COLO829 (cell line): ENCODE measurements around the gene KHDRBS1.
A peak's percentile ranks its signal among the peaks of the same experiment; 100 is the strongest.
"Not testable (repeated sequence)": the region's sequence is repeated elsewhere in the genome, so short reads cannot be mapped to it uniquely, and the experiment has no call there.

Experiments
- DNase-seq: peaks from one replicate; pipeline ENCODE4 v3.0.0; 2012; ENCODE audit warnings: low spot score

KHDRBS1 gene, protein sequence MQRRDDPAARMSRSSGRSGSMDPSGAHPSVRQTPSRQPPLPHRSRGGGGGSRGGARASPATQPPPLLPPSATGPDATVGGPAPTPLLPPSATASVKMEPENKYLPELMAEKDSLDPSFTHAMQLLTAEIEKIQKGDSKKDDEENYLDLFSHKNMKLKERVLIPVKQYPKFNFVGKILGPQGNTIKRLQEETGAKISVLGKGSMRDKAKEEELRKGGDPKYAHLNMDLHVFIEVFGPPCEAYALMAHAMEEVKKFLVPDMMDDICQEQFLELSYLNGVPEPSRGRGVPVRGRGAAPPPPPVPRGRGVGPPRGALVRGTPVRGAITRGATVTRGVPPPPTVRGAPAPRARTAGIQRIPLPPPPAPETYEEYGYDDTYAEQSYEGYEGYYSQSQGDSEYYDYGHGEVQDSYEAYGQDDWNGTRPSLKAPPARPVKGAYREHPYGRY

DNA sequence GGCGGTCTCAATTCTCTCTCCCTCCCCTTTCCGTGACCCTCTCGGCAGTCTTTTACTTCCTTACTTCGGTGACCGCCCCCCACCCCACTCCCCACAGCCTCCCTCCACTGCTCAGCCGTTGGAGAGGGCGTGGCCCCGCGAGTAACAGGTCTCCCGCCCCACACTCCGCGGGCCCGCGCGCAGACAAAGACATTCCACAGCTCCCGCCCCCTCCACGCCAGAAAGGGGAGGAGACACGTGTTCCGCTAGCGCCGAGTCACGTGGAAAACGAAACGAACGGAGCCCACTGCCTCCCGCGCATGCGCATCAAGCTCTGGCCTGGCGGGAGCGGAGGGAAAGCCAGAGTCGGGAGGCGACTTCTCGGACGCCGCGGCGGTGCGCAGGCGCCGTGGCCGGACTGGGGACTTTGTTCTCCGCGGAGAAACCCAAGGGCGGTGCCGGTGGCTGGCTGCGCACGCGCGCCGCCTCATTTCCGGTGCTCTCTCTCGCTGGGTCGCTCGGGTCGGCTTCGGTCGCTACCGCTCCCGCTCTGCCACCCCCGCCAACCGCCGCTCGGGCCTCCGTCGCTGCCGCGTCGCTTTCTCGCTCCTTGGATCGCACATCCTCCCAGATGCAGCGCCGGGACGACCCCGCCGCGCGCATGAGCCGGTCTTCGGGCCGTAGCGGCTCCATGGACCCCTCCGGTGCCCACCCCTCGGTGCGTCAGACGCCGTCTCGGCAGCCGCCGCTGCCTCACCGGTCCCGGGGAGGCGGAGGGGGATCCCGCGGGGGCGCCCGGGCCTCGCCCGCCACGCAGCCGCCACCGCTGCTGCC, at the start of gene KHDRBS1:
Gene KHDRBS1 (plus strand): TSS at position 483 of the 813 bp plus-strand sequence. CDS start 128 bp downstream, at position 611.
- peak; percentile 99 for DNase-seq

DNA sequence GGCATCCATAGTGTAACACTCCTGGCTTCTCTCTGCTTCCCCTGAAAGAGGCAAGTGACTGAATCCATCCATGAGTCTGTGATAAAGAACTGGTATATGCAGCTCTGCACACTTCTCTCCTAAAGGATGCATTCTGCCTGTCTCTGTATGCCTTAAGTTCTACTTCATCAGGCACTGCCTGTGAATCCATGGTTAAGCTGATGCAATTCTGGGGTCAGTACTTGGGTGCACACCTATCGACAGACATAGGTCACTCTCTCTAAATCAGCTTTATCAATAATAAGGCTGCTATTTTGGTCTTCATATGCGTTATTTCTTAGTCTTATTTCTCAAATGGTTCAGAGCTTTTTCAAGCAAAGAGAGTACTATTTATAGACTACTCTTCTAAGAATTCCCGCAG, 42.8 kb upstream of the KHDRBS1 start:
- DNase-seq, result no peak

DNA sequence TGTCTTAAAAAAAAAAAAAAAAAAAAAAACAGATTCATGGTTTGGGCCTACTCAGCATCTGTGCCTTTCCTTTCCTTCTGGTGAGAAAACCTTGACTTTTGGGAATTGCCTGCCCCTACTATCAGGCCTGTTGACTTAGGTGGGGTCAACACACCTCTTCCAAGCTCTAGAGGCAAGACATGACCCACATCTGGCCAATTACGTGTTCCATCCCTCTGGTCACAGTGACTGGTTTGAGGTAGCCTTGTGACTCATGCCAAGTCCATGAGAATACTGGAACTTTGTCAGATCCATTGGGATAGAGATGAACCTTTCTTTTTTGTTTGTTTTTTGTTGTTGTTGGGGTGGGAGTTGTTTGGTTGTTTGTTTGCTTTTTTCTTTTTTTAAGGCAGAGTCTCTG, 37.3 kb upstream of the KHDRBS1 start:
- DNase-seq, result no peak

DNA sequence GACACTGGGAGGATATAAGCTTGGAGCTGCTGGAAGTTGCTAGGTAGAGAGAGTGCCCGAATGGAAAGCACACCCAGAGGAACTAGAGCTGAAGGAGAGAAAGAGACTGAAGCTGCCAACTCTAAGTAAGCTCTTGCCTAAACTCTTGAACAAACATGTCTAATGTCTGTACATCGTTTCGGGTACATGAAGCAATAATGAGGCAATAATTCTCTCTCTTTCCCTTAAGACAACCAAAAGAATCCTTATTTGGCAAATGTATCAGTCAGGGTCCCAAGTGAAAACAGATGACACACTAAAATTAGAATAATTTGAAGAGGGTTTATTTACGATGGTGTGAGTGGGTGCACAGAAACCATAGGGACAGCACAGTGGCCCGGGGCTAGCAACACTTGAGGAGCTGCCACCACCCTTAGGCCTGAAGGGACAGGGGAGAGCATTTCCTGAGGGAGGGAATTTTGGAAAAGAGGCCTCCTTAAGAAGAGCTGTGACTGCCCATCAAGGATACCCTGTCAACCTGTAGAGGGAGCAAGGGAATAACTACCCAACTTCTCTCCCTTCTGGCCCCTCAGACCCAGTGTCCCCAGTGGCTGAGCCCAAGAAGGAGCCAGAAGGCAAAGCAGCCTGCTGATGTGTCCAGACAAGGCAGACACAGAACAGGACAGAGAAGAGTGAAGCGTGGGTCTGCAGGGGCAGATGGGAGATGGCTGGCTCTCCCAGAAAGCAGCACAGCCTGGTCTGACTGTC, 36.1 kb upstream of the KHDRBS1 start:
- DNase-seq, result no peak

DNA sequence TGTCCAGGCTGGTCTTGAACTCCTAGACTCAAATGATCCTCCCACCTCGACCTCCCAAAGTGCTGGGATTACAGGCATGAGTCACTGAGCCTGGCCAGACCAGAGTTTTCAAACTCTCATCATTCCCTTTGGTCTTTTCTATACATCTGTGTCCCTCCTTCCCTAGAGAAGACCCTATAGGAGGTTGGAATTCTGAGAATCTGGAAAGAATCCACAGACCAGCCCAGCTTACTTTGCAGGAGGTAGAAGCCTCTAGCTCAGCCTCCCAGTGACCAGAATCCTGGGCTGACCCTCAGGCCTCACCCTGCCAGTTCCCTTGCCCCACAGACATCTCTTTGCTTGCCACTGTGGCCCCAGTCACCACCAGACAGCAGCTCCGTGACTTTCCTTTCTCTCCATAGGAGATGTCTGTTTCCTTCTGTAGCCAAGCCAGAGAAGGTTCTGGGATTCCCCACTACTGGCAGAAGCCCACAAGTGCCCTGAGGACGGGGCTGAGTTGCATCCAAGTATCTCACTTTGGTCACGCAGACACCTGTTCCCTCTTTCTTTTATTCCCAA, 34.7 kb upstream of the KHDRBS1 start:
- no peak for DNase-seq

DNA sequence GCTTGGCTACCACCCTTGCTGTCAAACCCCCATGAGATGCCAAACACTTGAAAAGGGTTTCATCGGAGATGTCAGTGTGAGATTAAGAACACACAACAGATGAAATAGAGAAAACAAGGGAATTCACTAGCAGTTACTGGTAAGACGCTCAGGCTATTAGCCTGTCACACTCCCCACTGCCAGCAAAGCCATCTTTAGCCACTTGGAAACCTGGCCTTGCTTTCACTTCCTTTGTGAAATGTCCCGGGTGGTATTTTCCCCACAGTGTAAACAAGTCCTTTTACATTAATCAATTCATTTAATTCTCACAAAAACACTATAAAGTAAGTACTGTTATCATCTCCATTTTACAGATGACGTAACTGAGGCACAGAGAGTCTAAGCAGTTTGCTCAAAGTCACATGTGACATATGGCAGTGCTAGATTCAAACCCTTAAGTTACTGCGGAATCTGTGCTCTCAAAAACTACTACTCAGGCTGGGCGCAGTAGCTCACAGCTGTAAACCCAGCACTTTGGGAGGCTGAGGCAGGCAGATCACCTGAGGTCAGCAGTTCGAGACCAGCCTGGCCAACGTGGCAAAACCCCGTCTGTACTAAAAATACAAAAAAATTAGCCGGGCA, 32.7 kb upstream of the KHDRBS1 start:
- no peak for DNase-seq

DNA sequence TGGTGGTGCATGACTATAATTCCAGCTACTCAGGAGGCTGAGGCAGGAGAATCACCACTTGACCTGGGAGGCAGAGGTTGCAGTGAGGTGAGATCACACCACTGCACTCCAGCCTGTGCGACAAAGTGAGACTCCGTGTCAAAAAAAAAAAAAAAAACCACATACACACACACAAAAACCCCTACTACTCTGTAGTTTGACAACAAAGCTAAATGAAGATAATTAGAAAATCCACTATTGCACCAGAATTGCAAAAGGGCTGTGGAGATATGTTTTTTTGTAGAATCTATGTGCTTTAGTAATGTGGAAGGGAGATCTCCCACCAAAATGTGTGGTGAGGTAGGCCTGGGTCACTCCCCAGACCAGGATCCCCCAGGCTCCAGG, 32.2 kb upstream of the KHDRBS1 start:
- DNase-seq, result no peak

DNA sequence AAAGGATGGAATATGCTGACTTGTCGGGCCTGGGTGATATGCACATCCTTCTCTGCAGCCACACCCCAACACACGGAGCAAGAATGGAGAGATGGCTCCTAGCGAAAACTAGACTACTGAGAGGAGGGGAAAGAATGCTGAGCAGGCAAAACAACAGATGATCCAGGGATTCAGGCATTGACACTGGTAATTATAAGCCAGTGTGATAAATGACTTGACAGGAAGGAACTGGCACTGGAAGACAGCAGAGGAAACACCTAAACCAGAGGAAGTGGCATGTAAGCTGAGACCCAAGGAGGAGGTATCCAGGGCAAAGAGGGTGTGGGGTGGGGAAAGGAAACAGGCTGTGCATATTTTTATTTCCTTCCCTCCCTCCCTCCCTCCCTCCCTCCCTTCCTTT, 31.7 kb upstream of the KHDRBS1 start:
- no peak for DNase-seq

DNA sequence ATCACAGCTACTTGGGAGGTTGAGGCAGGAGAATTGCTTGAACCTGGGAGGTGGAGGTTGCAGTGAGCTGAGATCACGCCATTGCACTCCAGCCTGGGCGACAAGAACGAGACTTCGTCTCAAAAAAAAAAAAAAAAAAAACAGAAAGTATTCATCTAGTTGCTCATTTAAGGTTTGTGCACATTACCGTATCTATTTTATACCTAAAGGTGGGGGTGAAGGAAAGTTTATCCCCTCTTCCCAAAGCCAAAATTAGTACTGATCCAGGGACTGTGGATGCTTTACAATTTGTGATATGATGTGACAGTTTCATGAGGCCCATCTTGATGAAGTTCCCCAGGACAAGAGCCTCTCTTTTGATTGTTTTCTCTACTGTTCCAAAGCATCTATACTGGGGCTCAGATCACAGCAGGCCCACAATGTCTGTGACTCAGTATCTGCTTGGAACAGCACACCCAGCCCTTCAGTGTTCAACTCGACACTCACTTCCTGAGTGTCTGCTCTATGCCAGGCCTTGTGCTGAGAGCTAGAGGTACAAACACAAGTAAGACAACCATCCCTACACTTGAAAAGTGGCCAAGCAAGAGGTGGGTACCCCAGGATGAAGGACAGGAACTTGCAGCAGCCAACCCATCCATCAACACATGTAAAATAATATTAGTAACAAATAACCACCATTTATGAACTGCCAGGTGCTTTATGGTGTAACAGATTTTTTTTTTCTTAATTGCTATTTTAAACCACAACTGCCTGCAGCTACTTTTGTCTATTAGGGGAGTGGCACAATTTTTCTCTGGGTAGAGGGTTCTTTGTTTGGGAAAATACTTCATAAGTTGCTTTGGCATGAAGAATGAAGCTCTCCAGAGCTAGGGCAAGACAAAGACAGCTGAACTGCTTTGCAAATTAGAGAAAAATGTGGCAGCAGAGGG, 29.0 kb upstream of the KHDRBS1 start:
- no peak for DNase-seq

DNA sequence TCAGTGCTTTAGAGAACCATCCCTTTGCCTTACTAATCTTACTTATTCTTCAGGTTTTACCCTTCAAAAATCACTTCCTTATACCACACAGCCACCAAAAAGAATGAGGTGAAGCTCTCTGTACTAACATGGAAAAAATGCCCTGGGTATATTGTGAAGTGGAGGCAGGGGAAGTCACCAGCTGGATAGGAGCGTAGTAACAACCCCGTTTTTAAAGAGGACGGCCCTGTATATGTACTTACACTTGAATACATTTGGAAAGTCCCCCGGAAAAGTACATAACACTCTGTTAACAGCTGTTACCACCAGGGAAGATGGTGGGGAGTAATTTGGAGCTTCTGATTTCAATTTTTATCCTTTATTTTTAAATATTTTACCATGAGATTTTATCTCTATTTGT, 28.2 kb upstream of the KHDRBS1 start:
- DNase-seq, result no peak

DNA sequence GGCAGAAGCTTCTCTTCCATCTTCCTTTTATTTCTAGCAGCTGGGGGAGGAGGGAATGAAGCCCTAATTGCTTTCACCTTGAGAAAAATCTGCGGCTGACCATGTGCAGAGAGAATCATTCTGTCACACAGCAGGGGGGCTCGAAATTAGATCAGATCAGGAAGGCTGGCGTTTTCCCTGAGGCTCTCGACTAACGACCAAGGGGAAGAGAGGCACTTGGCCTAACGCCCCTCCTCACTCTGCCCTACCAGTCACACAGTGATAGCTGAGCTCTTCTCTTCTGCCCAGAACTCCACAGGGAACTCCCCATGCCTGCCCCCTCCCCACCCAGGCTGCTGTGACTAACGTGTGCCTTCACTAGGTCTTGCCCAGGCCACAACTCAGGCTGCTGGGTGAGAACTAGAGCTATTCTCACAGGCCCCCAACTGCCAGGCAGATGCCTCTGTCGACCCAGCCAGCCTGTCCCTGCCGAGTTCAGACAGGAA, 26.5 kb upstream of the KHDRBS1 start:
- DNase-seq, result no peak

DNA sequence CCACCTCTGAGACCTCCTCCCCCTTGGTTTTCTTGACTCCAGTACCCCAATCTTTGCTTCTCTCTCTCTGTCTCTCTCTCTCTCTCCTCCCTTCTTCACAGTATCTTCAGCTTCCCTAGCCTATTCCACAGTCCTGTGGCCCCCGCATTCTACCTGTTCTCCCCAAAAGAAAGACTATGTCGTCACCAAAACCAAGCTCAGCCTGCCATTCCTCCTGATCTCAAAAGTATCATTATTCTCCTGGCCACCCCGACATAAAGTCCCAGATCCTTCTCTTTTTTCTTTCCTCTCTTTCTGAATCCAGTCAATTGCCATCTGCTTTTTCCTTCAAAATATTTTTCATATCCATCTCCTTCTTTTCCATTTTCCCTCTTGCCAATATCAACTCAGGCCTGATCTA, 23.7 kb upstream of the KHDRBS1 start:
- no peak for DNase-seq

DNA sequence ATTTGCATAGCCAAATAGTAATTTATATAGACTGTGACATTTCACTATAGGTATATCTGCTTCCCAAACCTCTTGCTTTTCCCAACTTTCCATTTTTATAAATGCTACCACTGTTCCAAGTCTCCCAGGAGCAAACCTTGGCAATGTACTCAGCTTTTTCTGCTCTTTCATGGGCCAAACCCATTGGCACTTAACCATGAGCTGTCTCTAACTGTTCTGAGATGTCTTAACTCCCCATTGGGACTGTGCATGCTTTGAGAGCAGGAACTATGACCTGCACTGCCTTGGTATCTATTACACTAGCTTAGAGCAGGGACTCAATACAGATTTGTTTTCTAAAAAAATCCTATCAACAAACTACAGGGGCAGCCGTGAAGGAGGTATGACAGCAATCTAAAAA, 22.5 kb upstream of the KHDRBS1 start:
- DNase-seq, result no peak

DNA sequence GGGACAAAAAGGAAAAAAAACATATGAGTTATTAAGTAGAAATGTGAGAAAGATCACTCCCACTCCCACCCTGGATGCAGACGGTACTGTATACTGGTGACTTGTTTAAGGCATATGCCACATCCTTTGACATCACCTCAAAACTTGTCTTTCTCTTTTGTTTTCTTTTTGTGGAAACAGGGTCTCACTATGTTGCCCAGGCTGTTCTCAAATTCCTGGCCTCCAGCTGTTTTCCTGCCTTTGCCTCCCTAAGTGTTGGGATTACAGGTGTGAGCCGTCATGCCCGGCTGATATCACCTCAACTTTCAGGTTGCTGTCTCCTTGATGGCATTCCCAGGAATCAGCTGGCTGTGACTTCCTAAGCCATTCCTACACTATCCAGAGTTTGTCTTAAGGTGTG, 18.4 kb upstream of the KHDRBS1 start:
- DNase-seq, result no peak

DNA sequence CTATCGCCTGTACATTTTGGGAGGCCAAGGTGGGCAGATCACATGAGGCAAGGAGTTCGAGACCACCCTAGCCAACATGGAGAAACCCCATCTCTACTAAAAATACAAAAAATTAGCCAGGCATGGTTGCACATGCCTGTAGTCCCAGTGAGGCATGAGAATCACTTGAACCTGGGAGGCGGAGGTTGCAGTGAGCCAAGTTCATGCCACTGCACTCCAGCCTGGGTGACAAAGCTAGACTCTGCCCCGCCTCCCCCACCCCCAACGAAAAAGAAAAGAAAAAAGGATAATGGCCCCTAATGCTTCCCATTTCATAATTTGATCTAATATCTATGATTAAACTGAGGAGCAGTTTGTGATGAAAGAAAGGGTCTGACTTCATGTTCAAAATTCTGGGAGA, 17.5 kb upstream of the KHDRBS1 start:
- DNase-seq, result not testable (repeated sequence)

DNA sequence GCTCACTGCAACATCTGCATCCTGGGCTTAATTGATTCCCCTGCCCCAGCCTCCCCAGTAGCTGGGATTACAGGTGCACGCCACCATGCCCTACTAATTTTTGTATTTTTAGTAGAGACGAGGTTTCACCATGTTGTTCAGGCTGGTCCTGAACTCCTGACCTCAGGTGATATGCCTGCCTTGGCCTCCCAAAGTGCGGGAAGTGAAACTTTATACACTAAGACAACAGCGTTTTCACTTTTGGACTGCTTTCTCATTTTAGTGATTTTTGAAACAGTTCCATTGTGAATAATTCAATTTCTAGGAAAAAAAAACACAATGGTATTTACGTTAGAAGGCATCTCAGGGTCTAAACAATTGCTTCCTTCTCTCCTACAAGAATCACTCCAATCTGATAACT, 11.8 kb upstream of the KHDRBS1 start:
- no peak for DNase-seq

DNA sequence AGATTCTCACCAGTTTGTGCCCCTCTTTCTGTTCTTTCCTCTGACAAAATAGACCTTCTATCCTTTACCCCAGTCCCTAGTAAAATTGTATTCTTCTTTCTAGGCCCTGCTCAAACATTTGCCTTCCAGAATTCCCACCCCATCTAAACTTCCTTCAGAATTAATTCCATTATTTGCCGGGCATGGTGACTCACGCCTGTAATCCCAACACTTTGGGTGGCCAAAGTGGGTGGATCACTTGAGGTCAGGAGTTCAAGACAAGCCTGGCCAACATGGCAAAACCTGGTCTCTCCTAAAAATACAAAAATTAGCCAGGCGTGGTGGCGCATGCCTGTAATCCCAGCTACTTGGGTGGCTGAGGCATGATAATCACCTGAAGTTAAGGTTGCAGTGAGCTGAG, 11.4 kb upstream of the KHDRBS1 start:
- DNase-seq, result not testable (repeated sequence)

DNA sequence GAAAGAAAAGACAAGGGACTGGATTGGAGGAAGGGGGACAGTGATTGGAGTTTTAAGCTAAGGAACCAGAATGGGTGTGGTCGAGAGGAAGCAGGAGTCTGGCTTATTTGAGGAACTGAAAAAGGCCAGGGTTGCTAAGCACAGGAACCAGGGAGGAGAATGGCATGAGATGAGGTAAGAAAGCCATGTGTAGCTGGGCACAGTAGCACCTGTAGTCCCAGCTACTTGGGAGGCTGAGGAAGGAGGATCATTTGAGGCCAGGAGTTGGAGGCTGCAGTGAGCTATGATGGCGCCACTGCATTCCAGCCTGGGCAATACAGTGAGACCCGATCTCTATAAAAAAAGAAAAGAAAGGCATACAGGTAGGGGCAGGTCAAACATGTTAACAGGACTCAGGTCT, 8.1 kb upstream of the KHDRBS1 start:
- DNase-seq, result no peak

DNA sequence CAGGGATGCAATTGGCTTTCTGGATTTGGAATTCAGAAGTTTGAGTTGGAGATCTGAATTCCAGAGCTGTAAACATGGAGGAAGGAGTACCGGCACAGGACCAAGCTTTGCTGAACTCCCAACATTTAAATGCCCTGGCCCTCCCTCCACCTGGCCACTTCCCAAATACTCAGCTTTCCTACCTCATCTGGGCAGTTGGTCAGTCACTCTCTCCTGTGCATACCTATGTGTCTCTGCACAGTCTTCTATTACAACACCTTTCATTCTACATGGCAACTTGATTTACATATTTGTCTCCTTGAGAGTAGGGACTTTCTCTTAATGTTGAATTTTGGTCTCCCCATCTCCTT, 6.1 kb upstream of the KHDRBS1 start:
- no peak for DNase-seq

DNA sequence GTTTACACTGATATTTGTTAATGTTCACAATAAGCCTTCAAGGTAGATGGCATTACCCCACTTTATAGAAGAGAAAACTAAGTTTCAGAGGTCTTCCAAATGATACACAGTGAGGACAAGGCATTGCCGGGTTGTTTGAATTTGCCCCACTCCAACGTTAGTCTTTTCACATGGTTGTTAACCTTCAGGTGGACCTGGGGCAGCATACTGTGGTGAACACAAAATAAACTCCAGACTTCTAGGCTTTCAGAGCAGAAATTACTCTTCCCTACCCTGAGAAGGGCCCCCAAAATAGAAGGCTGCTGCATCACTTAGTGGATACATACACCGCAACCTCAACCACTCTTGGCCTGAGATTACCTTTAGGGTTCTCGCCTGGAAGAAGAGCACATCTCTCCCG, 3.4 kb upstream of the KHDRBS1 start:
- no peak for DNase-seq
